NCI-H510A (cell line): ENCODE results near the gene PAMR1.

ENCODE experiments used
- DNase-seq: peaks from one replicate; lab custom pipeline; 2025; lab: John Stamatoyannopoulos, UW

The PAMR1 gene

GRCh38 chr11:35436581-35437250, 88.7 kb downstream of the PAMR1 start:
- DNase-seq = no peak

- DNase-seq = no peak
Measured at GRCh38 chr11:35433588-35433987, 91.8 kb downstream of the PAMR1 start.

- DNase-seq = no peak
Measured at GRCh38 chr11:35432464-35432863, 93.0 kb downstream of the PAMR1 start.

- no peak for DNase-seq
Measured at GRCh38 chr11:35427071-35427470, 98.3 kb downstream of the PAMR1 start.

GRCh38 chr11:35426351-35426750, 99.1 kb downstream of the PAMR1 start:
- DNase-seq = no peak

GRCh38 chr11:35425603-35426212, 99.7 kb downstream of the PAMR1 start:
- no peak for DNase-seq

GRCh38 chr11:35424157-35424940, 101.1 kb downstream of the PAMR1 start:
- DNase-seq = no peak

- DNase-seq = no peak
Measured at GRCh38 chr11:35420371-35420770, 105.0 kb downstream of the PAMR1 start.

GRCh38 chr11:35419830-35420333, 105.5 kb downstream of the PAMR1 start:
- DNase-seq = no peak

- no peak for DNase-seq
Measured at GRCh38 chr11:35419184-35419829, 106.1 kb downstream of the PAMR1 start, which contains the start of gene SLC1A2. Gene SLC1A2, minus strand, starts transcription at chr11:35419558. Its CDS starts 592 bp downstream, at chr11:35418966.

- DNase-seq = no peak
Measured at GRCh38 chr11:35418282-35419183, 106.9 kb downstream of the PAMR1 start.

GRCh38 chr11:35415487-35415886, 109.9 kb downstream of the PAMR1 start:
- DNase-seq = no peak

GRCh38 chr11:35414776-35415175, 110.6 kb downstream of the PAMR1 start:
- no peak for DNase-seq

- no peak for DNase-seq
Measured at GRCh38 chr11:35414311-35414710, 111.1 kb downstream of the PAMR1 start.

GRCh38 chr11:35413598-35413997, 111.8 kb downstream of the PAMR1 start:
- no peak for DNase-seq

- DNase-seq = no peak
Measured at GRCh38 chr11:35412285-35412684, 113.1 kb downstream of the PAMR1 start.

GRCh38 chr11:35407041-35407440, 118.4 kb downstream of the PAMR1 start:
- DNase-seq = no peak

GRCh38 chr11:35404388-35404775, 121.0 kb downstream of the PAMR1 start:
- no peak for DNase-seq

- no peak for DNase-seq
Measured at GRCh38 chr11:35403765-35404387, 121.5 kb downstream of the PAMR1 start.

- DNase-seq = no peak
Measured at GRCh38 chr11:35402751-35403660, 122.4 kb downstream of the PAMR1 start.
